Measurements from ENCODE around the gene PREP.

GRCh38 chr6:105400501-105400900 is 2.4 kb downstream of the PREP start:
- TF ChIP-seq CTCF (IDR thresholded peaks at IDR 0.05 in 4 of 5, conservative IDR thresholded peaks at IDR 0.05 in 1 of 5), result no peak
- no peak for TF ChIP-seq POLR2A (IDR thresholded peaks at IDR 0.05)
